Left colon (tissue), 2 donors: Measurements from ENCODE around the gene CELF5. TPM values are rescaled to one million over a fixed set of nuclear protein-coding genes. Genes with fewer than 3 reads are reported as not detected.
A peak's percentile ranks its signal among the peaks of the same experiment; 100 is the strongest.
"Not testable (repeated sequence)": the region's sequence is repeated elsewhere in the genome, so short reads cannot be mapped to it uniquely, and the experiment has no call there.

ENCODE experiments used
- ATAC-seq: fragments of 200-7000 bp; cut with Tn5 transposase; one replicate; pipeline ENCODE4 v1.9.1; 2020; ENCODE audit warnings: mild to moderate bottlenecking, moderate library complexity
- DNase-seq, 2 donors: peaks; one replicate each; pipeline ENCODE4 v3.0.0-alpha.2; 2020
- intact Hi-C, 2 donors: fragments of 100-400 bp; cut with DNase I in 1 of 2; cut with micrococcal nuclease in 1 of 2; formaldehyde crosslinking; loops; one replicate each; pipeline versions ENCODE4 v1.11.2 to v1.14.0; 2022; cut with DNase I, micrococcal nuclease
- total RNA-seq, 2 donors: library from RNA; stranded (reverse); fragmentation: NEBNext Ultra II Directional; extraction: Animal tissue kit (Norgen Biotek cat#: 25700); gene quantifications; one replicate each; pipeline ENCODE4 v1.2.1, GENCODE V29; 2021
- donor health status: DM: no; HTN: no; CAD: no.
- donor health status: DM: yes; HTN: yes; CAD: no.

CELF5 gene
- total RNA-seq, 2 donors from 2014 or later: 0.67 to 1.2 TPM

DNA sequence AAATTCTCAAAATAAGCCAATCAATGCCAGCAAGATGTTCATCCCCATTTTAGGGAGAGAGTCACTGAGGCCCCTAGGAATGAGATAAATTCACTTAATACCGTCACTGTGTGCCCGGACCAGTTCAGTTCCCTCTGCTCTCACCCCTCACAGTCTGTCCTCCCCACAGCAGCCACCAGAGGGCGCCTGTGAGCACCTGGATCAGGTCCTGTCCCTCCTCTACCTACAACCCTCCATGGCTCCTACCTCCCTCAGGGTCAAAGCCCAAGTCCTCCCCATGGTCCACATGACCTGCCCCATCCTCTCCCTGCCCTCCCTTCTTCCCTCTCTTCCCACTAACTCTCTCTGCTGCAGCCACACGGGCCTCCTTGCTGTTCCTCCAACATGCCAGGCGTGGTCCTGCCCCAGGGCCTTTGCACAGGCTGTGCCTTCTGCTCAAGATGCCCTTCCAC lies 100.0 kb downstream of the CELF5 start:
- peak in 1 of 2 donors; percentile 73 for DNase-seq

DNA sequence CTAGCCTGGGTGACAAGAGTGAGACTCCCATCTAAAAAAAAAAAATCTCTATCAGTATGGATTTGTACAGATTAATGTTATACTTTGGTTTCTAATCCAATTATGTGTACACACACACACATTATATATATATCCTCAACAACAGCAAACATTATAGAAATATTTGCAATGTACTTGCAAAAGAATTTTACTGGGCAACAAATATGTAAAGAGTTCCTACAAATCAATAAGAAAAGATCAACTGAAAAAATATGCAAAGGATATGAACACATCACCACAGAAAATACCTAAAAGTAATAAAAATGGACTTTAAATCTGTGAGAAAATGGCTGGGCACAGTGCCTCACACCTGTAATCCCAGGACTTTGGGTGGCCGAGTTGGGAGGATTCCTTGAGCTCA lies 101.0 kb downstream of the CELF5 start:
- intact Hi-C loops: loop anchor here (5.0 to 10.0 kb wide), 3 partner anchors 102 to 149 kb away; no protein-coding TSS in a partner anchor
- ATAC-seq: no peak
- DNase-seq: no peak

More for the DNA sequence above, 100.0 kb downstream of the CELF5 start:
- ATAC-seq: peak; percentile 59
- intact Hi-C loops: loop anchor here (5.0 to 10.0 kb wide), 3 partner anchors 120 to 153 kb away; no protein-coding TSS in a partner anchor

DNA sequence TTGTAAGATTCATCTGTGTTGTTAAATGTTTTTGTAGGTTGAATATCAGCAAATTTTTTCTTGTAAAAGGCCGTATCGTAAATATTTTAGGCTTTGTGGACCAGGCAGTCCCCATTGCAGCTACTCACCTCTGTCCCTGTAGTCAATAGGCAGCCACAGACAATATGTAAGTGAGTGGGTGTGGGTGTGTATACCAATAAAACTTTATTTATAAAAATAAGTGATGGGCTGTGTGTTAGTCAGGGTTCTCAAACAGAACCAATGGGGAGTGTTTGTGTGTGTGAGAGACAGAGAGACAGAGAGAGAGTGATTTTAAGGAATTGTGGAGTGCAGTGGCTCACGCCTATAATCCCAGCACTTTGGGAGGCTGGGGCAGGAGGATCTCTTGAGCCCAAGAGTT lies 104.3 kb downstream of the CELF5 start:
- intact Hi-C loops: loop anchor here (5.0 to 10.0 kb wide), 3 partner anchors 99 to 146 kb away; no protein-coding TSS in a partner anchor
- DNase-seq: no peak
- ATAC-seq: no peak

DNA sequence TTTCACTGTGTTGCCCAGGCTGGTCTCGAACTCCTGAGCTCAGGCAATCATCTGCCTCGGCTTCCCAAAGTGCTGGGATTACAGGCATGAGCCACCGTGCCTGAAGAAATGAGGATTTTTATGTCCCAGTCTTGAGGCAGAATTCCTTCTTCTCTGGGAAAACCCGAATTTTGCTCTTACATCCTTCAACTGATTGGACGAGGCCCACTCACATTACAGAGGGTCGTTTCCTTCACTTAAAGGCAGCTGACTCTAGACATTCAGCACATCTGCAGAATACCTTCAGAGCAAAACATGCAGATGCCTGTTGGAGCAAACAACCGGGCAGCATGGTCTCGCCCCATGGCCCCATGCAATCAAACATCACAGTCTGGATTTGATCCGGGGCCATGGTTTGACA lies 105.6 kb downstream of the CELF5 start:
- intact Hi-C loops: no loop called here

DNA sequence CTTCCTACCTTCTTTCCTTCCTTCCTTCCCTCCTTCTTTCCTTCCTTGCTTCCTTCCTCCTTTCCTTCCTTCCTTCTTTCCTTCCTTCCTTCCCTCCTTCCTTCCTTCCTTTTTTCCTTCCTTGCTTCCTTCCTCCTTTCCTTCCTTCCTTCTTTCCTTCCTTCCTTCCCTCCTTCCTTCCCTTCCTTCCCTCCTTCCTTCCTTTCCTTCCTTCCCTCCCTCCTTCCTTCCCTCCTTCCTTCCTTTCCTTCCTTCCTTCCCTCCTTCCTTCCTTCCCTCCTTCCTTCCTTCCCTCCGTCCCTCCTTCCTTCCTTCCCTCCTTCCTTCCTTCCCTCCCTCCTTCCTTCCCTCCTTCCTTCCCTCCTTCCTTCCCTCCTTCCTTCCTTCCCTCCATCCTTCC lies 107.8 kb downstream of the CELF5 start:
- intact Hi-C loops, DNase-seq, ATAC-seq: not testable (repeated sequence)

More for the DNA sequence above, 105.6 kb downstream of the CELF5 start:
- DNase-seq (no peak), ATAC-seq (no peak)

GRCh38 chr19:3333020-3333583 lies 108.6 kb downstream of the CELF5 start:
- intact Hi-C loops: no loop called here
- no peak for ATAC-seq
- DNase-seq: no peak

GRCh38 chr19:3333662-3334061 lies 109.2 kb downstream of the CELF5 start:
- DNase-seq (no peak), ATAC-seq (no peak)
- intact Hi-C loops: no loop called here

- DNase-seq, intact Hi-C loops, ATAC-seq: not testable (repeated sequence)
Observed at GRCh38 chr19:3334749-3335430, 110.4 kb downstream of the CELF5 start.

- intact Hi-C loops: no loop called here
- DNase-seq (peak; percentile 63 to 81), ATAC-seq (peak; percentile 40)
Observed at GRCh38 chr19:3335431-3336350, 111.2 kb downstream of the CELF5 start.

DNA sequence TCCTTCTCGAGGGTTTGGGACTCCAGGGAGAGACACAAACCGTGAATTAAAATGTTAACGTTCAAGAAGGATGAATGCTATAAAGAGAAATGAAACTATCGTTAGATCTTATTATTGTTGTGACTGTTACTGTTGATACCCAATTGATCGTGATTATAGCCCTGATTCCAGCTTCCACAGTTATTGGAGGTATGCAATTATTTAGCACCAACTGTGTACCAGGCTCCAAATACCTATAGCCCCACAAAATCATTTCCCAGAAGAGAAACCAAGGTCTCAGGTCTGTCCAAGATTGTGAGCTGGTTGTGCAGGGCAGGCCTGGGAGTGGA lies 111.9 kb downstream of the CELF5 start:
- no peak for ATAC-seq
- intact Hi-C loops: no loop called here
- no peak for DNase-seq

GRCh38 chr19:3336680-3337523 lies 112.4 kb downstream of the CELF5 start:
- DNase-seq (peak; percentile 84 to 97), ATAC-seq (peak; percentile 84)
- intact Hi-C loops: no loop called here

DNA sequence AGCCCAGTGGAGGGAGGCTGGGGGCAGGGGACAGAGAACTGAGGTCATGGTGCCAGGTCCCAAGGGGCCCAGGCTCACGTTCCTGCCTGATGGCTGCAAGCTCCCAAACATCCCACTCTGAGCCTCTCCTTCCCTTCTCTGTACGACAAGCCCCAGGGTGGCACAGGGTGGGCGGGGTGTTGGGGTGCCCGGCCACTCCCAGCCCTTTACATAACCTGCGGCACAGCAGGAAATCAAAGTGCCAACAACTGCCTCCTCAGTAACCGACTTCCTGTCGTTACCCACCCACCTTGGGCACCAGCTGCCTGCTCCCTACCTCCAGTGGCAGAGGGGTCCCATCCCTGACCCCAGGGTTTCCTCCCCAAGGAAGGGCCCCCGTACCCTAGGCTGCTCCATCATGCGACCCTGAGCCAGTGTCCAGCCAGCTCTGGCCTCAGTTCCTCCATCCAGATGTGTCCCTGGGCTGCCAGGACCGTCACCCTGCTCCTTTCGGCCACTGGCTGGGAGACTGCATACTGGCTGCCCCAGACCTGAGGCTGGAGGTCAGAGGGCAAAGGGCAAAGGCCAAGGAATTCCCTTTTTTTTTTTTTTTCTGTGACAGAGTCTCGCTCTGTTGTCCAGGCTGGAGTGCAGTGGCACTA lies 114.2 kb downstream of the CELF5 start:
- ATAC-seq (peak; percentile 73), DNase-seq (peak; percentile 83 to 91)
- intact Hi-C loops: no loop called here

DNA sequence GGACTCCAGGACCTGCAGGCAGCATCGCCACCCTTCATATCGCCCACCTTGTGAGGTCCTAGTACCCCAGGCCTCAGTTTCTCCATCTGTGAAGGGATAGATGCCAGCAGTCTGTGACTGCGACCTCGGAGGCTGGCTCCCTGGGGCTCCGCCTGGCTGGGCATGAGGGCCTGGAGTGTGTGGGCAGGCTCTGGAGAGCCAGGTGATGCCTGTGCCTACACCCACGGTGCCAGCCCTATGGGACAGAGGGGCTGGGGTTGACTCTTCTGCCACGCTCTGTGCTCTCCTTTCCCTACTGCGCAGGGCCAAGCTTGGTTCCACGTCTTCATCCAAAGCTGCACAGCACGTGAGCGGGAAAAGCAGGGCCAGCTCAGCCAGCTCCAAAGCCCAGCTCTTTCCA lies 115.9 kb downstream of the CELF5 start:
- intact Hi-C loops: no loop called here
- no peak for DNase-seq
- ATAC-seq: no peak

DNA sequence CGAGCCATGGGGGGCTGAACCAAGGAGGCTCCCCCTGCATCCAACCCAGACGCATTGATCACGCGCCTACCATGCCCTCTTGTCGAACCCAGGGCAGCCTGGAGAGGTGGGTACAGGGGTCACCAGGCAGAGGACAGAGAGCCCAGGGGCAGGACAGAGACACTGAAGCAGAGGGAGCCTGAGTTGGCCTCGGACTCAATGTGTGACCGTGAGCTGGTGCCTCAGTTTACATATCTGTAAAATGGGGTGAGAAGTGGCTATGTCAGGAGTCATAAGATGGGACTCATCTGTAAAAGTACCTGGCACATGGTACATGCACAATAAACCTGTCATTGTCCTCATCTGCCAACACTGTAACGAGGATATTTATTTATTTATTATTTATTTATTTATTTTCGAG lies 117.8 kb downstream of the CELF5 start:
- no peak for ATAC-seq
- no peak for DNase-seq
- intact Hi-C loops: no loop called here

GRCh38 chr19:3342962-3343361 lies 118.5 kb downstream of the CELF5 start:
- ATAC-seq, DNase-seq, intact Hi-C loops: not testable (repeated sequence)

GRCh38 chr19:3343619-3344502 lies 119.4 kb downstream of the CELF5 start:
- intact Hi-C loops: no loop called here
- DNase-seq (peak; percentile 72 to 84), ATAC-seq (peak; percentile 81)
